HepG2 (cell line): ENCODE measurements around the gene CD300A. TPM values are rescaled to one million over a fixed set of nuclear protein-coding genes. Genes with fewer than 3 reads are reported as not detected.

Experiments
- ATAC-seq: fragments of 200-7000 bp; cut with Tn5 transposase; 3 replicates; pipeline ENCODE4 v1.9.1; 2020; ENCODE audit warnings: mild to moderate bottlenecking, moderate library complexity
- BruUV-seq: library from RNA; stranded (reverse); fragments of 400-500 nt; replicated peaks from 2 replicates; lab custom pipeline; 2021; lab: Mats Ljungman, UMichigan
- CTCF ChIA-PET: fragments of 300-600 bp; formaldehyde crosslinking; extraction: SDS; loops from one replicate; lab custom pipeline; 2021; ENCODE audit warnings: low total read pairs, inconsistent platforms, low intra/inter-chr PET ratio; lab: Yijun Ruan, JAX
- POLR2A ChIA-PET: fragments of 350-600 bp; sonication (Branson Sonifier 250); formaldehyde crosslinking; loops from one replicate; lab custom pipeline; 2020; ENCODE audit warnings: antibody characterized with exemption, inconsistent platforms; lab: Yijun Ruan, JAX
- DNase-seq: peaks from one replicate; pipeline ENCODE4 v3.0.0-alpha.2; 2015; ENCODE audit warnings: low spot score
- FAIRE-seq: peaks from 3 replicates; lab custom pipeline; 2011; peaks lifted over from hg19 to GRCh38; lab: Jason Lieb, UNC
- H2AFZ ChIP-seq: one replicate; pipeline ENCODE4 v1.6.1; 2011; ENCODE audit warnings: low read length, inconsistent platforms
- H3K27ac ChIP-seq: fragments of 300-600 bp; 3 replicates; pipeline ENCODE4 v1.8.0; 2011; ENCODE audit warnings: mixed run types, mild to moderate bottlenecking, mixed read lengths, low read length, inconsistent platforms; ENCODE audit not compliant: insufficient read depth; ENCODE audit errors: extremely low read length
- H3K27me3 ChIP-seq, 2 experiments: fragments of 200-600 bp in 1 of 2; 2 replicates in 1 of 2; 3 replicates in 1 of 2; pipeline versions ENCODE4 v1.6.0 to v1.8.0; 2011; ENCODE audit warnings: low read length in 2 of 2, mild to moderate bottlenecking in 2 of 2, moderate library complexity in 2 of 2, inconsistent platforms in 1 of 2; ENCODE audit not compliant: insufficient read depth in 2 of 2, control insufficient read depth in 1 of 2
- H3K36me3 ChIP-seq, 2 experiments: fragments of 200-600 bp in 1 of 2; replicated peaks in 1 of 2; 2 replicates in 1 of 2; 3 replicates in 1 of 2; pipeline versions ENCODE4 v1.5.1 to v1.8.0; 2011; ENCODE audit warnings: low read length in 2 of 2, inconsistent platforms in 1 of 2; ENCODE audit not compliant: insufficient read depth in 2 of 2, control insufficient read depth in 1 of 2
- H3K4me1 ChIP-seq: 2 replicates; pipeline ENCODE4 v1.5.1; 2012; ENCODE audit warnings: low read length, inconsistent platforms; ENCODE audit not compliant: insufficient read depth
- H3K4me2 ChIP-seq: 2 replicates; pipeline ENCODE4 v1.6.0; 2011; ENCODE audit warnings: low read depth, low read length, inconsistent platforms
- H3K4me3 ChIP-seq, 3 experiments: fragments of 200-600 bp in 1 of 3; sonication (generic), shearing (Covaris generic) in 1 of 3; replicated peaks in 1 of 3; 2 replicates each; pipeline ENCODE4 v1.5.1; 2011 to 2016; ENCODE audit warnings: low read length in 3 of 3, inconsistent platforms in 2 of 3, low read depth in 2 of 3, mild to moderate bottlenecking in 2 of 3, control low read depth in 1 of 3, mixed read lengths in 1 of 3; ENCODE audit not compliant: insufficient read depth in 1 of 3
- H3K79me2 ChIP-seq: one replicate; pipeline ENCODE4 v1.6.1; 2011; ENCODE audit warnings: low read length, inconsistent platforms; ENCODE audit not compliant: insufficient read depth
- H3K9ac ChIP-seq: 2 replicates; pipeline ENCODE4 v1.6.0; 2011; ENCODE audit warnings: mild to moderate bottlenecking, low read depth, low read length, inconsistent platforms; ENCODE audit not compliant: insufficient read depth
- H3K9me3 ChIP-seq: 2 replicates; pipeline ENCODE4 v1.5.1; 2012; ENCODE audit warnings: mild to moderate bottlenecking, low read length
- H4K20me1 ChIP-seq: 2 replicates; pipeline ENCODE4 v1.6.0; 2011; ENCODE audit warnings: inconsistent platforms, mild to moderate bottlenecking, low read length, moderate library complexity; ENCODE audit not compliant: insufficient read depth
- HBP1 ChIP-seq: IDR thresholded peaks from 2 replicates; pipeline ENCODE4 v1.6.1; 2016; ENCODE audit warnings: low read depth, control low read depth
- HOXA9 ChIP-seq: sonication (generic); formaldehyde crosslinking; IDR thresholded peaks from 2 replicates; pipeline ENCODE4 v1.8.1; 2022; ENCODE audit warnings: missing genetic modification reagents, mild to moderate bottlenecking, moderate library complexity, borderline replicate concordance
- KAT7 ChIP-seq: IDR thresholded peaks from 2 replicates; pipeline ENCODE4 v1.6.1; 2018; ENCODE audit warnings: borderline replicate concordance, missing compliant biosample characterization
- KLF12 ChIP-seq: sonication (generic); formaldehyde crosslinking; IDR thresholded peaks from 2 replicates; pipeline ENCODE4 v1.4.0; 2020; ENCODE audit warnings: missing genetic modification reagents, borderline replicate concordance
- NR0B2 ChIP-seq: sonication (generic); formaldehyde crosslinking; IDR thresholded peaks from 2 replicates; pipeline ENCODE4 v1.4.0; 2020; ENCODE audit warnings: mild to moderate bottlenecking, missing genetic modification reagents
- PHF5A ChIP-seq: IDR thresholded peaks from one replicate; pipeline ENCODE4 v1.6.1; 2018; ENCODE audit warnings: low read depth, missing genetic modification reagents; ENCODE audit not compliant: unreplicated experiment
- RXRA ChIP-seq: sonication (generic); formaldehyde crosslinking; IDR thresholded peaks from 2 replicates; pipeline ENCODE4 v1.5.1; 2020; ENCODE audit warnings: missing genetic modification reagents
- WGBS: methylation state at CpG from one replicate; pipeline ENCODE4 v1.1.6; 2017; ENCODE audit warnings: low lambda C conversion rate; 5-methylcytosine and 5-hydroxymethylcytosine counted together
- in situ Hi-C: cut with HindIII; loops from 2 replicates; pipeline ENCODE4 v1.10.0; 2017; ENCODE audit warnings: low pct_unique_long_range_greater_than_20kb; ENCODE audit not compliant: extremely low pct_ligation_motif_present
- intact Hi-C: fragments of 100-400 bp; cut with micrococcal nuclease; formaldehyde crosslinking; loops from one replicate; pipeline ENCODE4 v1.10.0; 2022; ENCODE audit not compliant: unreplicated experiment
- polyA plus RNA-seq, 8 experiments: library from polyadenylated mRNA; depleted of rRNA in 3 of 8; stranded (reverse) in 7 of 8; unstranded in 1 of 8; fragments of >200 nt; fragmentation: Illumina TruSeq in 4 of 8; extraction: Trizol in 4 of 8; gene quantifications; 2 replicates each; pipeline versions ENCODE4 v1.2.1 to v1.2.3, GENCODE V29; 2011 to 2016; ENCODE audit warnings: low read depth in 4 of 8, missing spikeins in 1 of 8, mixed read lengths in 1 of 8; ENCODE audit not compliant: insufficient read depth in 1 of 8
- total RNA-seq, 5 experiments: library from RNA; depleted of rRNA; stranded (reverse); fragments of >200 nt; fragmentation: Illumina TruSeq; extraction: Trizol; gene quantifications; 2 replicates each; pipeline ENCODE4 v1.2.3, GENCODE V29; 2016; ENCODE audit warnings: low read depth in 1 of 5
- TF ChIP-seq, protein P1 (sequence below): sonication (generic); formaldehyde crosslinking; IDR thresholded peaks from 2 replicates; pipeline ENCODE4 v1.5.0; 2020; ENCODE audit warnings: missing genetic modification reagents, mild to moderate bottlenecking, borderline replicate concordance

CD300A gene
- total and polyA plus RNA-seq, 2 of the 13 experiments (the other 11 are each of a cell fraction or from before 2014, with no cell fraction given) = not detected

DNA sequence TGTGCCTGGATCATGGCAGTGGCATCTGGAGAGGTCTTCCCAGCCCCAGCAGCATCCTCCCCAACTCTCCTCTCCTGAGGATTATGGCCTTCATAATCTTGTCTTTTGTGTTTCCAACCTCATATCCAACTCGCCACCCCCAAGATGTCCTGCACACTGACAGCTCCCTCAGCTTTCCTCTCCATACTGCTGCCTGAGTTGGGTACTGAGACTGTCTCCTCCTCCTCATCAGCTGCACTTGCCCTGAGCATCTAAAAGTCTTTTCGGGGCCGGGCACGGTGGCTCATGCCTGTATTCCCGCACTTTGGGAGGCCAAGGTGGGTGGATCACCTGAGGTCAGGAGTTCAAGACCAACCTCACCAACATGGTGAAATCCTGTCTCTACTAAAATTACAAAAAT is 62.8 kb downstream of the CD300A start:
- peaks cover 5 to 79% of the 10 kb centered on the region in 2 experiments; a peak in 4 of 5 replicates for H3K27me3 ChIP-seq
- BruUV-seq = no TSS peak
- no peaks in the 10 kb centered on the region for H3K9me3 ChIP-seq
- no peaks in the 10 kb centered on the region for H3K36me3 ChIP-seq
- POLR2A ChIA-PET = no interaction called here
- DNase-seq (no peak), ATAC-seq (no peak), FAIRE-seq (no peak)
- TF ChIP-seq KAT7 (no peak), PHF5A (no peak), HOXA9 (no peak), HBP1 (CRISPR knock-in tag) (no peak), RXRA (CRISPR knock-in tag) (no peak), KLF12 (no peak), NR0B2 (no peak)
- TF ChIP-seq, protein P1, sequence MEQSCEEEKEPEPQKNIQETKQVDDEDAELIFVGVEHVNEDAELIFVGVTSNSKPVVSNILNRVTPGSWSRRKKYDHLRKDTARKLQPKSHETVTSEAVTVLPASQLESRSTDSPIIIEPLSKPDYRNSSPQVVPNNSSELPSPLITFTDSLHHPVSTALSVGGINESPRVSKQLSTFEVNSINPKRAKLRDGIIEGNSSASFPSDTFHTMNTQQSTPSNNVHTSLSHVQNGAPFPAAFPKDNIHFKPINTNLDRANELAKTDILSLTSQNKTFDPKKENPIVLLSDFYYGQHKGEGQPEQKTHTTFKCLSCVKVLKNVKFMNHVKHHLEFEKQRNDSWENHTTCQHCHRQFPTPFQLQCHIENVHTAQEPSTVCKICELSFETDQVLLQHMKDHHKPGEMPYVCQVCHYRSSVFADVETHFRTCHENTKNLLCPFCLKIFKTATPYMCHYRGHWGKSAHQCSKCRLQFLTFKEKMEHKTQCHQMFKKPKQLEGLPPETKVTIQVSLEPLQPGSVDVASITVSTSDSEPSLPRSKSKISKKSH (CRISPR knock-in tag) = no peak
- no peaks in the 10 kb centered on the region for H4K20me1 ChIP-seq
- H3K9ac ChIP-seq = no peak overlapping the region
- no peak overlapping the region for H3K4me2 ChIP-seq
- no peak overlapping the region for H3K27ac ChIP-seq
- in situ Hi-C loops (no loop called here), intact Hi-C loops (no loop called here)
- 0% methylated on average over 5 of the region's 5 CpGs for WGBS
- H3K4me3 ChIP-seq = no peak overlapping the region
- H2AFZ ChIP-seq = no peak overlapping the region
- CTCF ChIA-PET = no interaction called here
- H3K4me1 ChIP-seq = no peaks in the 10 kb centered on the region
- H3K79me2 ChIP-seq = no peaks in the 10 kb centered on the region
